ENCODE measurements around the gene CCM2.

CCM2 gene

GRCh38 chr7:45036796-45037195 lies 36.8 kb downstream of the CCM2 start:
- H3K27ac ChIP-seq, result no peak overlapping the region

GRCh38 chr7:45037876-45038275 lies 37.9 kb downstream of the CCM2 start:
- TF ChIP-seq CTCF (conservative IDR thresholded peaks at IDR 0.05) (no peak), ZFX (IDR thresholded peaks at IDR 0.05) (no peak)
- no peak overlapping the region for H3K27ac ChIP-seq

More at GRCh38 chr7:45036796-45037195, 36.8 kb downstream of the CCM2 start:
- no peak for TF ChIP-seq ZFX (IDR thresholded peaks at IDR 0.05)
- TF ChIP-seq CTCF (conservative IDR thresholded peaks at IDR 0.05), result no peak

- no peak for TF ChIP-seq CTCF (conservative IDR thresholded peaks at IDR 0.05)
- TF ChIP-seq ZFX (IDR thresholded peaks at IDR 0.05), result no peak
- no peak overlapping the region for H3K27ac ChIP-seq
Observed at GRCh38 chr7:45039106-45039505, 39.1 kb downstream of the CCM2 start.

GRCh38 chr7:45044338-45044737 lies 44.3 kb downstream of the CCM2 start:
- H3K27ac ChIP-seq, result no peak overlapping the region
- TF ChIP-seq ZFX (IDR thresholded peaks at IDR 0.05), result no peak
- TF ChIP-seq CTCF (conservative IDR thresholded peaks at IDR 0.05), result no peak

- TF ChIP-seq CTCF (conservative IDR thresholded peaks at IDR 0.05), result no peak
- no peak for TF ChIP-seq ZFX (IDR thresholded peaks at IDR 0.05)
- no peak overlapping the region for H3K27ac ChIP-seq
Observed at GRCh38 chr7:45048748-45049147, 48.7 kb downstream of the CCM2 start.

- TF ChIP-seq ZFX (IDR thresholded peaks at IDR 0.05), result no peak
- TF ChIP-seq CTCF (conservative IDR thresholded peaks at IDR 0.05), result no peak
- no peak overlapping the region for H3K27ac ChIP-seq
Observed at GRCh38 chr7:45050198-45050597, 50.2 kb downstream of the CCM2 start.

GRCh38 chr7:45052011-45052410 lies 52.0 kb downstream of the CCM2 start:
- no peak overlapping the region for H3K27ac ChIP-seq
- TF ChIP-seq CTCF (conservative IDR thresholded peaks at IDR 0.05) (no peak), ZFX (IDR thresholded peaks at IDR 0.05) (no peak)
